ENCODE data around the gene STK24.

Gene STK24

DNA sequence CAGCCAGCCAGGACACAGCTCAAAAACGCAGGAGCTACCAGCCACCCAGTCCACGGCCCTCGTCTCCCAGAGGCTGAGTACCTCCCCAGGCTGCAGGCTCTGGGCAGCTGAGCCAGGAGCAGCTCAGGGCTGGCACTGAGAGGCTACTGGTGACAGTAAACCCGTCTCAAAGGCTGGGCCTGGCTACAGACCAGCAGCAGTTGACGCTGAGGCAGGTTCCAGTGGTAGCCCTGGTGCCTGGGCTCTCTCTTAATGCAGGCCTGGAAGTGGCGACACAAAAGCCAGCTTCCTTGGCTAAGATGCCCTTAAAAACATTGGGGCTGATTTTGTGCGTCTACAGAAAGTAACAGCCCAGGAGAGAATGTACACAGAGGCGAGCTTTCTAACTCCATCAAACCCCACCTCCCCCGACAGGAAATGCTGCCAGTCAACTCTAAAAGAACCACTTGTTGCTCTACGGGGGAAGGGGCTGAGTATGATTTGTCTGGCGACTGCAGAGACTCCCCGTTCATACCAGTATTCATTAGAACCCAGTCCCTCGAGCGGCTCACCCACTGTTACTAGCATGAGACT lies 126.3 kb downstream of the STK24 start:
- DNase-seq (ENCODE audit: low spot score): no peak

- no peak for DNase-seq (ENCODE audit: low spot score)
Measured at GRCh38 chr13:98450026-98450425, 126.9 kb downstream of the STK24 start.

DNA sequence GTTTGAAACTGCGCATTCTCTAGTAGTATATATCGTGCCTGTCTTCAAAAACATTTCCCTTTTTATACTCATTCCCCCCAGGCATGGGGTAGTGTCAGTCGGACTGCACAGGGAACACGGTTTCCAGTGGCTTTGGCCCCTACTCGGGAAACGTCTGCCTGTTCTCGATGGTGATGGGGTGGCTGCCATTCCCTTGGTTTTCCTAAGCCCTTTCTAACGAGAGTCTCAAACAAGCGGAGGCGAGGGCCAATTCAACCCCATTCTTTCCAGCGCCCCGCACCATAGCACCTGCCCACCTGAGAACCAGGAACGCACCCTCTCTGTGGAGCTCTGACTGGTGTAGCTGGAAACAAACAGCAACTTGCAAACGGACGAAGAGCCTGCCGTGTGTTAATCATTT lies 127.6 kb downstream of the STK24 start:
- no peak for DNase-seq (ENCODE audit: low spot score)

GRCh38 chr13:98448642-98448928 lies 128.3 kb downstream of the STK24 start:
- DNase-seq (ENCODE audit: low spot score): no peak

DNA sequence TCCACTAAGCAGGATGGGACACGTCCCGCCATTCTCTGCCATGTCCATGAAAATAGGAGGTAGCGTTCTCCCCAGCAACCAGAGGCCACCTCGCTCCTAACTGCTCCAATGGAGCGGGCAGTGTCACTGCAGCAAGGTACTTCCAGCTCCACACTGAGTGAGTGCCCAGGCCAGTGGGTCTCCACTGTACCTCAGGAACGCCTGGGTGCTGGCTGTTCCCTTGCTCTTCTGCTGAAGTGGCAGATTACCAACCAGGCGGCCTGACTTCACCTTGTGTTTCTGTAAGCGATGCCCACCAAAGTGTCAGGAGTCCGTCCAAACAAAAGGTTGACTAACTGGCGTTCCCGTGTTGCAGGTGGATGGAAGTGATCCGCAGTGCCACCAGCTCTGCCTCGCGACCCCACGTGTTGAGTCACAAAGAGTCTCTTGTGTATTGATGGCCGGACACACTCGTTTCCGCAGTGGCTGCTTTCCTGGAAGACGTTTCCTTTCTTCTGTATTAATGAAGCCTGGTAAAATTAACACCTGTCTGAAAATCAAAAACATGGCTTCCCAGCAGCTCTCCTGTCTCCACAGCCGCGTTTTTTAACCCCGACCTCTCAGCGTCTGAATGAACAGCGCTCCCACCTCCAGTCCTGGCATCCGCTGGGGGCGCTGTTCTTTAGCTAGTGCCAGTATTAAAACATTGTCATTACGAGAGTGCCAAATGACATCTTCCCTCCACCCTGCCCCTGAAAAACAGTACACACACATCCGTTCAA lies 128.8 kb downstream of the STK24 start:
- no peak for DNase-seq (ENCODE audit: low spot score)

GRCh38 chr13:98447130-98447529 lies 129.8 kb downstream of the STK24 start:
- DNase-seq (ENCODE audit: low spot score): no peak

GRCh38 chr13:98446234-98446621 lies 130.7 kb downstream of the STK24 start:
- DNase-seq (ENCODE audit: low spot score): no peak

DNA sequence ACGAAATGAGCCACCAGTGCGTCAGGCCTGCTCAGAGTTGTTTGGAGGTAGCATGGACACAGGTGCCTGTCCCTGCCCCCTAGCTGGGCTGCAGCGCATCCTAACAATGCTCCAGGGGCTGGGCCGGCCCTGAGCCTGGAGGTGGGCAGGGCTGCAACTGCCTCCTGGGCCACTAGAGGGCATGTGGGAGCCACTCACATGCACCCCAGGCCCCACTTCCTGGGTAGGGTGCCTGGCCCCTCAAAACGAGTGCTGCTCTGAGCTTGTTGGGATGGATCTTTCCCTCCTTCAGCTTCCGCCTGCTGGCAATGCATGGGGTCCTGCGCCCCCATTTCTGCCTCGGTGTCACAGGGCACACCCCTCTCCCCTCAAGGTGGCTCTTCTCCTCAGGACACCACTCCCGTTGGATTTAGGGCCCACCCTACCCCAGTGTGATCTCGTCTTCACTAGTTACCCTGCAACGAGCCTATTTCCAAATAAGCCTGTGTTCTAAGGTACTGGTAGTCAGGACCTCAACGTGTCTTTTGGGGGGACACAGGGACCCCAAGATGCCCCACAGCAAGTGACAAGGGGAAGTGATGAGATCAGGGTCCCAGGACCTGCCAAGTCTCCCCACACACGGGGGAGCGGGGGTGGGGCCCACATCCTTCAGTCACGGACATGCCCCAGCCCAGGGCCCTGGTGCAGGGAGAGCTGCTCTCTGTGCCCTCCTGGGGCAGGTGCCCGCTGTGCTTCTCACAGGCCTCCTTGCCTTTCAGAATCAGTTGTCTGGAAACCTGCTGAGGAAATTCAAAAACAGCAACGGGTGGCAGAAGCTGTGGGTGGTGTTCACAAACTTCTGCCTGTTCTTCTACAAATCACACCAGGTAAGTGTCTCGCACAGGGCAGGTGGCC lies 131.3 kb downstream of the STK24 start:
- DNase-seq (ENCODE audit: low spot score): peak; percentile 67

- DNase-seq (ENCODE audit: low spot score): no peak
Measured at GRCh38 chr13:98444381-98444780, 132.5 kb downstream of the STK24 start.

DNA sequence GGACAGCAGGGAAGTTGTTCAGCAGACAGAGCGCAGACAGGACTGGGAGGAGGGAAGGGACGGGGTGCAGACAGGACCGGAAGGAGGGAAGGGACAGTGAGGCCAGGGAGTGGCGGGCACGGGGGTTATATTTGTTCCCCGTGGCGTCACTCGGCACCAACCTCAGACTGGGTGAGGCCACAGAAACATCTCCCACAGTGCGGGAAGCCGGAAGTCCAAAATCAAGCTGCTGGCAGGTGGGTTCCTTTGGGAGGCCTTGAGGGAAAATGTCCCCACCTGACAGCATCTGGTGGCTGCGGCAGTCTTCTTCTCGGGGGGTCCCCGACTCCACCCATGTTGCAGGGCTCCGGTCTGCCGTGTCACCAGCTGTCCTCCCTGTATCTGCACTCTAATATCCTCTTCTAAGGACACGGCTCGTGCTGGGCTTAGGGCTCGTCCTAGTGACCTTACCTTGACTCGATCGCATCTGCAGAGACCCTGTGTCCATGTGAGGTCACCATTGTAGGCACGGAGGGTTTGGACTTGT lies 133.0 kb downstream of the STK24 start:
- DNase-seq (ENCODE audit: low spot score): no peak

DNA sequence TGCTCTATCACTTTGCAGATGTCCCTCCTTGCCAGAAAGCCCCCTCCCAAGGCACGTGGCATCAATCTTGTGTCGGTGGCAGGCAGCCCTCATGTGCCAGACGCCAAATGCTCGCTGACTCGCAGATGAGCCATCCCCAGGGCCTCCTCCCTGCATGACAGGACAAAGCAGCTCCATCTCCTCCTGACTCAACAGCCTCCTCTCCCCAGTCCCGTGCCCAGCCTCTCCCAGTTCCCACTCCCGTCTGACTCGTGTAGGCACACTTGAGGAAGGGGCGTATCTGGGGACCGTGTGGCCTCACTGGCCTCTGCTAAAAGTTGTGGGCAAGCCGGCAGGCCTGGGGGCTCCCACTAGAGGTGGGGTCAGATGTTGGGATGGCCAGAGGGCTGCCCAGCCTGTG lies 133.6 kb downstream of the STK24 start:
- peak; percentile 46 for DNase-seq (ENCODE audit: low spot score)

DNA sequence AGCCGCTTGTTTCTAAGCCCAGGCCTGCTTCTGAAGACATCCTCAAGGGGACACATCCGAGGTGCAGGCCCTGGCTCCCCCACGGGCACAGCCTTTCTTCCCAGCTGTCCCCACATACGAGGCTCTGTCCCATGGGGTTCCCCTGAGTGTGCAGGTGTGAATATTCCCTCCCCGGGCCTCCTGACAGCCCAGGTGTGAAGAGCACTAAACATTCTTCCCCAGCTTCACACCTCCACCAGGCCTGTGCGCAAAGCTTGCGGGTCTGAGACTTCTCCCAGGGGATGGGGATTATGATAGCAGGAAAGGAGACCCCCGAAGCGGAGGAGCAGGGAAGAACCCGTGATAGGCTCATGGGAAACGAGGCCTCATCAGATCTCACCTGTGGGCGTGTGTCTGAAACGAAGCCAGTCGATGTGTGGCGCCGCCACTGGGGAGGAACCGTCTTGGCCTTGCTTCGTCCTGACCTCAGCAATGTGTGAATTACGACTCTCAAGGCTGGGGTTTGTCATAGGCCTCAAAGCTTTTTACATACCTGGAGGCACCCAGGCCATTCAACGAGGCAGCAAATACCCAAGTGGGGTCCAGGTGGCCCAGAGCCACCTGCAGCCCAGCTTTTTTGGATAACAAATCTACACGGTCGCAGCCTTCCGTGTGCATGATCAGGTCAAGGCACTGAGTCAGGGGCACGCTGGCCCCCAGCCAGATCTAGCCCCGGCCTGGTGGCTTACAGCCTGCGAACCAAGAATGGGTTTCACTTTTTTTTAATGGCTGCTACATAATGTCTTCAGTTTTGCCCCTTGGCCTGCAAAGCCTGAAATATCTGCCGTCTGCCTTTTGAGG lies 134.3 kb downstream of the STK24 start:
- DNase-seq (ENCODE audit: low spot score): no peak

DNA sequence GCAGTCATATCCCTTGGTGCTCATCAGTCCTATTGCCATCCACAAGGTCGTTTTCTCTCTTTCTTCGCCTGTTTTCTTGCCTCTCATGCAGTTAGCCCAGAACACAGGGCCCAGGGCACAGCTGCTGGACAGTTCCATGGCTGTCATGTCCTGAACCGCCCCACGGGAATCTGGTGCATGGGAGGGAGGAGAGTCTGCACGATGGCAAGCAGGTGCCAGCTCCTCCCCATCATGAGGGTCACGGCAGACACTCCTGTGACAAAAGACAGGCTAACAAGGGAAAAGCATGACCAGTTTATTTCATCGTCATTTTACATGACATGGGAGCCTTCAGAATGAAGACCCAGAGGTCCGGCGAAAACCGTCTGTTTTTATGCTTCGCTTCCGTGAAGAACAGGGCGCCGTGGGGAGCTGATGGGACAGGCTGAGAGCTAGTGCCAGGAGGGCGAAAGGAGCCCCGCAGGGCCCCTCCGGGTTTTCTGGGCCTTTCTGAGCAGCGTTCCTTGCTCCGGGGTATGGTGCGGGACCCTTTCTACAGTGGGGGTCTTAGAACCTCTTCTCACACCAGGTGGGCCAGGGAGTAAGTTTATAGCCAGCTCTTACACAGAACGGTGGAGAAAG lies 135.7 kb downstream of the STK24 start:
- no peak for DNase-seq (ENCODE audit: low spot score)

GRCh38 chr13:98440390-98441055 lies 136.4 kb downstream of the STK24 start:
- no peak for DNase-seq (ENCODE audit: low spot score)

- DNase-seq (ENCODE audit: low spot score): no peak
Measured at GRCh38 chr13:98439896-98440295, 137.0 kb downstream of the STK24 start.

- no peak for DNase-seq (ENCODE audit: low spot score)
Measured at GRCh38 chr13:98439126-98439828, 137.6 kb downstream of the STK24 start.

GRCh38 chr13:98438246-98439125 lies 138.4 kb downstream of the STK24 start:
- DNase-seq (ENCODE audit: low spot score): no peak

DNA sequence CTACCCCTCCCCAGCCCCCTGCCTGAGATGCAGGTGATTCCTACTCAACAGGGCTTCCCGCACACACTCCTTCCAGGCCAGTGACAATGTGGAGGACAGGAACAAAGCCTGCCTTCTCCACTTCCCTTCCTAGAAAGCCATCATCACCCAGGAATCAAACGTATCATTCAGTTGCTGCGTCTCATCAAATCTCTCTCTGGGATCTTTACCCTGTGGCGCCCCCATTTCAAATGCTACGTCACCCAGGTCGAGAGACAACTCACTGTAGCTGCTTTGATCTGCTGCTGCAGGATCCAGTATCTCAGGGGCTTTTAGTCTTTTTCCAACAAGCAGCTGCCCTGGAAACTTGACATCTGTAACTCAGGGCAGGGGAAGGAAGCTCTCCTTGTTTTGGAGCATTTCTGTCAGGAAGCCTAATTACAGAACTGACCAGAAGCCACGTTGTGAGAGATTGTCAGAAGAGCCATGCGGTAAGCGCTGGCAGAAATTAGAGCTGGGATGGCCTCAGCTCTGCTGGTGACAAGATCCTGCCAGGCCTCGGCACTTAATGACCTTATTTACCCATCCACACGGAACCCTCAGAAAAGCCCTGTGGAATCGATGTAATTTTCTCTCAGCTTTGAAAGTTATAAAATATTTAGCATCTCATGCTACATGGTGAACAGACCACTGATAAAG lies 140.5 kb downstream of the STK24 start:
- DNase-seq (ENCODE audit: low spot score): no peak

GRCh38 chr13:98435376-98435775 lies 141.5 kb downstream of the STK24 start:
- DNase-seq (ENCODE audit: low spot score): no peak

Measured in SW480 (cell line).